HUES64 (cell line): ENCODE data around the gene DNM1L.

ENCODE experiments used
- H3K27ac ChIP-seq: 2 replicates; pipeline ENCODE4 v1.7.0; 2013; ENCODE audit warnings: low read depth, low read length, inconsistent platforms
- H3K27me3 ChIP-seq: 2 replicates; pipeline ENCODE4 v1.6.1; 2013; ENCODE audit warnings: mild to moderate bottlenecking, low read length; ENCODE audit not compliant: insufficient read depth
- H3K36me3 ChIP-seq: 2 replicates; pipeline ENCODE4 v1.6.1; 2013; ENCODE audit warnings: mild to moderate bottlenecking, low read length; ENCODE audit not compliant: insufficient read depth
- H3K4me1 ChIP-seq: 2 replicates; pipeline ENCODE4 v1.6.1; 2013; ENCODE audit warnings: mild to moderate bottlenecking, low read length, moderate library complexity; ENCODE audit not compliant: insufficient read depth
- H3K4me3 ChIP-seq: 2 replicates; pipeline ENCODE4 v1.5.1; 2013; ENCODE audit warnings: mild to moderate bottlenecking, low read length, moderate library complexity
- H3K9ac ChIP-seq: 2 replicates; pipeline ENCODE4 v1.6.1; 2013; ENCODE audit warnings: mild to moderate bottlenecking, low read depth, low read length
- H3K9me3 ChIP-seq: 2 replicates; pipeline ENCODE4 v1.6.1; 2013; ENCODE audit warnings: low read depth, low read length; ENCODE audit not compliant: insufficient read depth
- WGBS: fragments of 150-250, 120-280 bp; methylation state at CpG from one replicate; pipeline ENCODE4 v1.1.7; 2013; ENCODE audit warnings: missing lambda C conversion rate; 5-methylcytosine and 5-hydroxymethylcytosine counted together

DNM1L gene

DNA sequence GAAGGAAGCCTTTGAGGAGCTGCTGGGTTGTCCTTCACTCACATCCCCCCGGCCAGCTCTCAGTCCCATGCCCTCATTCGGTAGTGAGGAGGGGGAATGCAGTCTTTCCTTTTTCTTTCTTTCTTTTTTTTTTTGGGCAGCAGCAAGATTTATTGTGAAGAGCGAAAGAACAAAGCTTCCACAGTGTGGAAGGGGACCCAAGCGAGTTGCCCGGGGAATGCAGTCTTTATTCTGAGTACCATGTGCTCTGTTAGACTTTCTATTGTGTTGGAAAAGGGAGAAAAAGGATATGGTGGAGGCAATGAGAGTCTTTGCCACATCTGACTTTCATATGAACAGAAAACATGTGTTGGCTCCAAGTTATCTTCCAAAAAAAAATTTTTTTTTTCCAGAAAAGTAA lies 106.5 kb downstream of the DNM1L start:
- no peak overlapping the region for H3K4me3 ChIP-seq
- no peaks in the 10 kb centered on the region for H3K4me1 ChIP-seq
- no peaks in the 10 kb centered on the region for H3K9me3 ChIP-seq
- peaks cover 5% of the 10 kb centered on the region; the same call in 1 of the 2 replicates for H3K36me3 ChIP-seq
- H3K27me3 ChIP-seq: no peaks in the 10 kb centered on the region
- H3K27ac ChIP-seq: no peak overlapping the region
- H3K9ac ChIP-seq: no peak overlapping the region
- 96% methylated on average over 5 of the region's 5 CpGs for WGBS

- no peak overlapping the region for H3K27ac ChIP-seq
- no peaks in the 10 kb centered on the region for H3K27me3 ChIP-seq
- H3K4me1 ChIP-seq: no peaks in the 10 kb centered on the region
- WGBS: 94% methylated on average over 4 of the region's 4 CpGs
- H3K4me3 ChIP-seq: no peak overlapping the region
- peaks cover 17% of the 10 kb centered on the region for H3K36me3 ChIP-seq
- no peaks in the 10 kb centered on the region for H3K9me3 ChIP-seq
- H3K9ac ChIP-seq: no peak overlapping the region
Measured at GRCh38 chr12:32788405-32788804, 109.3 kb downstream of the DNM1L start.

DNA sequence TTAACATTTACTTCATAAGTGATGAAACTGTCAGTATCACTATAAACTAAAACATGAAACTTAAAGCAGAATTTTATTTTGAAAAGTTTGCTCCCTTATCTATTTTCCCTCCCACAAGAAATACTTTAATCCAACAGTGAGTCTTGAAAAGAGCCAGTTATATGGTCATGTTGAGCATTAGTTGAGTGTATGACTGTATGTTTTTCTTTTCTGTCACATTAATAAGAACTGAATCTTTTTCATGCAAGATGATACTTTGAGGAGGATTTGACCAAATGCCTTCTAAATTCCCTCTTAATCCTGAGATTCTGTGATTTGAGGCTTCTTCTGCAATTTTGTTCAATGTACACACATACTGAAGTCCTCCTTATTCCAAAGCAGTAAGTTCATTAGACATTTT lies 110.3 kb downstream of the DNM1L start:
- H3K27ac ChIP-seq: no peak overlapping the region
- H3K27me3 ChIP-seq: no peaks in the 10 kb centered on the region
- H3K9ac ChIP-seq: no peak overlapping the region
- no peaks in the 10 kb centered on the region for H3K9me3 ChIP-seq
- no peak overlapping the region for H3K4me3 ChIP-seq
- peaks cover 23% of the 10 kb centered on the region for H3K36me3 ChIP-seq
- H3K4me1 ChIP-seq: no peaks in the 10 kb centered on the region

- Histone ChIP-seq H3K9ac (no peak overlapping the region), H3K27me3 (no peaks in the 10 kb centered on the region), H3K9me3 (no peaks in the 10 kb centered on the region), H3K36me3 (peaks cover 26% of the 10 kb centered on the region), H3K27ac (no peak overlapping the region), H3K4me1 (no peaks in the 10 kb centered on the region), H3K4me3 (no peak overlapping the region)
- 81% methylated on average over 1 of the region's 2 CpGs for whole genome bisulfite sequencing
Measured at GRCh38 chr12:32789916-32790315, 110.8 kb downstream of the DNM1L start.

DNA sequence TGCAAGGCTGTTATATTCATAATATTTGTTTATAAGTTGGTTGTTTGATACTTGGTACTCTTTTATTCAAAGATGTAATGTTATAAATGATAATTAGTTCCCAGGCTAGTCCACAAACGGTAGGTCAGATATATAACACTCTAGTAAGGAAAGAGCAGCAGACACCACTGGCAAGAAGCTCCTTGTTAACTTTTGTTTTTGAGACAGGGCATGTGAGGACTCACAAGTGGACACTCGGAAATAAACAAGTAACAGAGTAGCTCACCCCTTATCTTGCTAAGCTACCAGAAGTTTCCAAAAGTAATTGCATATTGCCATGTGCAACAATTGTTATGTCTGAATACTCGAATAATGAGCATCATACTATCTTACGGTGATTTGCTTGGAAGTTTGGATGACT lies 115.2 kb downstream of the DNM1L start:
- Histone ChIP-seq H3K4me3 (no peak overlapping the region), H3K9me3 (no peaks in the 10 kb centered on the region), H3K27me3 (no peaks in the 10 kb centered on the region), H3K27ac (no peak overlapping the region), H3K9ac (no peak overlapping the region), H3K4me1 (no peaks in the 10 kb centered on the region), H3K36me3 (peaks cover 38% of the 10 kb centered on the region)
- WGBS: 94% methylated on average over 4 of the region's 4 CpGs
